Activated CD8-positive, alpha-beta memory T cell treated with anti-CD3 and anti-CD28 coated beads, Interleukin-2, amount 50 U/mL, for 1 hour (primary cell): Measurements from ENCODE around the gene SERPINA9.
"Not testable (repeated sequence)": the region's sequence is repeated elsewhere in the genome, so short reads cannot be mapped to it uniquely, and the experiment has no call there.

Experiments
- DNase-seq: peaks from one replicate; pipeline ENCODE4 v3.0.0-alpha.2; 2020; ENCODE audit errors: extremely low read depth

The SERPINA9 gene, protein sequence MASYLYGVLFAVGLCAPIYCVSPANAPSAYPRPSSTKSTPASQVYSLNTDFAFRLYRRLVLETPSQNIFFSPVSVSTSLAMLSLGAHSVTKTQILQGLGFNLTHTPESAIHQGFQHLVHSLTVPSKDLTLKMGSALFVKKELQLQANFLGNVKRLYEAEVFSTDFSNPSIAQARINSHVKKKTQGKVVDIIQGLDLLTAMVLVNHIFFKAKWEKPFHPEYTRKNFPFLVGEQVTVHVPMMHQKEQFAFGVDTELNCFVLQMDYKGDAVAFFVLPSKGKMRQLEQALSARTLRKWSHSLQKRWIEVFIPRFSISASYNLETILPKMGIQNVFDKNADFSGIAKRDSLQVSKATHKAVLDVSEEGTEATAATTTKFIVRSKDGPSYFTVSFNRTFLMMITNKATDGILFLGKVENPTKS

GRCh38 chr14:94476023-94476422, at the start of gene SERPINA9:
TSS of gene SERPINA9 (minus strand) at chr14:94476197. CDS start at chr14:94469840, 6,357 bp downstream.
- no peak for DNase-seq

DNA sequence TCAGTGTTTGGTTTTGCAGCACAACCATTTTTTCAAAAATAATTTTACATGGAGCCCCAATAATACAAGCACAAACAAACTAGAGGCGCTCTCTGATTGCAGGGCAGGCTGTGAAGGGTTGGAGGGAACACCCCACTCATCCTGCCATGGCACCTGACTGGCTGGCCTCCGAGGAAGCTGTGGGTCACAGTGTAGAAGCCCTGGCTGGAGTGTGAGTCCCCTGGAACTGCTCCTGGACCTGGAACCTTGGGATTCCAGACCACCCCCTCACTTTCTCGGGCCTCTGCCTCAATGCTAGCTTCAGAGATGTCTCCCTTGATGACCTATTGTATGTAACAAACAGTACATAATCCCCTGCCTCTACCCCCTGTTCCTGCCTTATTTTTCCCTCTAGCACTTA, 48.1 kb upstream of the SERPINA9 start:
- DNase-seq: no peak

GRCh38 chr14:94523265-94523664, 47.3 kb upstream of the SERPINA9 start:
- DNase-seq: no peak

- DNase-seq: no peak
Observed at GRCh38 chr14:94522115-94522724, 46.2 kb upstream of the SERPINA9 start.

DNA sequence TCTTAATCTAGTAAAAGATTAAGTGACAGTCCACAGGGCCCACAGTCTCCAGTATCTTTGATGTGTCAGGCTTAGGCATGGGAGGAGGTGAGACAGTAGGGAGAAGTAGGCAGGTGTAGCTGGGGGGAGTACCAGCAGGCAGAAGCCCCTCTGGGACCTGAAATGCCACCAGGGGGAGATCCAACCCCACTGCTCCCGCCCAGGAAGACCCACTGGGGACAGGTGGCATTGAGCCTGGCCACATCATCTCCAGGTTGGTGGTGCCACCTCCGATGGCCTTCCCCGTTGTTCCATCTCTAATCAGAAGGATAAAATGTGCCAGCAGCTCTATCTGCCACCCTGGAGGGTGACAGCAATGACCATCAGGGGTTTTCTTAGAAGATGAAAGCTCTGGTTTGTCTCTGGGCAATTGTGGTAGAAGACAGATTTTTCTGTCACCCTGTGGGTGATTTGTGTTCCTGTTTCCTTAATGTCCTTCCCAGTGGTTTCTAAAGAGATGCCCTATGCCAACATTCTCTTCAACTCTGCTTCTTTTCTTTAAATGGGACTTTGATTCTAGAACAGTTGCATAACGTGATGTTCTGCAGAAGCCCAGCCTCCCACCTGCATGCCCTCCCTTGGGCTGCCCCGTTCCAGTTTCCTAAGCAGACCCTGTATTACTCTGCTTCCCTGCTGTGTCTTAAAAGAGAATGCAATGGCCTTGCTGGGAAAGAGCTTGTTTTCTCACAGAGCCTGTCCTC, 45.5 kb upstream of the SERPINA9 start:
- DNase-seq: no peak

DNA sequence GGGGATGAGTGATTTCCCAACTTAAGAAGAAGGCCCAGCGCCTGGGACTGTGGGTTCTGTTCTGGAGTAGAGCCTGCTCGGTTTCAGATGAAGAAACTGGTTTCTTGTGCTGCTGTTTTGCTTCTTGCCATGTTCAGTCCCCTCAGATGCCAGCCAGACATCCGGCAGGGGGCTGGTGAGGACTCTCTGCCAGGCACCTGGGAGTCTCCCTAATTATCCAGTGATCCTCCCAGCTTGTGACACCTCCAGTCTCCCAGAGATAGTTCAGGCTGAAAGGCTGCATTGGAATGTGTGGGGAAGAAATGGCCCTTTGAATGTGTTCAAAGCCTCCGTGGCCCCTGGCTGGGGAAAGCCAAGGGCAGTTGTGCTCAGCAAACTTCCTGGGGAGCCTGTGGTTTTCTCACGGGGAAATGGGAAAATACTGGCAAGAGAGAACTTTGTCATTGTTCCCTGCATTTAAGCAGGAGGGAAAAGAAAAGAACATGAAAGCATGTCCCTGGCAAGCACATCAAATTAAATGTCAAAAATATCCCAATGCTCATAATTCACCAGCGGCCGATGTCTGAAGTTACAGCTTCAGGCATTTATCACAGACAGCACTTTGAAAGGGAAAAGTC, 41.8 kb upstream of the SERPINA9 start:
- no peak for DNase-seq

- DNase-seq: no peak
Observed at GRCh38 chr14:94517248-94517640, 41.2 kb upstream of the SERPINA9 start.

- DNase-seq: no peak
Observed at GRCh38 chr14:94515856-94516255, 39.9 kb upstream of the SERPINA9 start.

DNA sequence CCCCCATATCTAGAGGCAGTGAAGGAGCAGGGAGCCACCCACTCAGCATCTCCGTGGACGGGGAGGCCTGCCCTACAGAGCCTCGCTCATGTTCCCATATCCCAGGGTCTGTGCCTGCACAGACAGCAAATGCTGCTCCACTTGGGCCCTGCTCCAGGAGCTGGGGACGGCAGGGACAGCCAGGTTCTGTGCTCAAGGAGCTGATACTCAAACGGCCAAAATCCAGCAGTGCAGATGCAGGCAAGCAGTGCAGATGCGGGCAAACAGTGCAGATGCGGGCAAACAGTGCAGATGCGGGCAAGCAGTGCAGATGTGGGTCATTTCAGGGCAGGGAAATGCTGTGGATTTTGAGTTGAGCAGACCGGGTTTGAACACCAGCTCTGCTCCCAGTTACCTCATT, 39.4 kb upstream of the SERPINA9 start:
- no peak for DNase-seq

DNA sequence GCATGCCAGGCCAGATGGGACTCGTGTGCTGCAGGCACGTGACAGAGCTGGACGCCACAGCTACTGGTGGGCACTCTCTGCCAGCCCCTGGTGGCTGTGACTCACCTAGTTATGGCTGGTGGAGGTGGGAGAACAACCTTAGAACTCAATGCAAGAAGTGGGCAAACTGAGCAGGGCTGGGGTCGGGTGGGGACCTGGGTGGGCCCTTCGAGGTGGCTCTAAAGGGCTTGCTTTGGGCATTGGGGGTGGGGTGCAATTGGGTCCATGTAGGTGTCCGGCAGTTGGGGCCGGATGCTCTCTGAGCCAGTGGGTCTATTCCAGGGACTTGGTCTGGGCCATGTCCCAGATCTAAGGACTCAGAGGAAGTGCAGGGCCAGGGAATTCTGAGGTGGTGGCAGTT, 38.4 kb upstream of the SERPINA9 start:
- no peak for DNase-seq

DNA sequence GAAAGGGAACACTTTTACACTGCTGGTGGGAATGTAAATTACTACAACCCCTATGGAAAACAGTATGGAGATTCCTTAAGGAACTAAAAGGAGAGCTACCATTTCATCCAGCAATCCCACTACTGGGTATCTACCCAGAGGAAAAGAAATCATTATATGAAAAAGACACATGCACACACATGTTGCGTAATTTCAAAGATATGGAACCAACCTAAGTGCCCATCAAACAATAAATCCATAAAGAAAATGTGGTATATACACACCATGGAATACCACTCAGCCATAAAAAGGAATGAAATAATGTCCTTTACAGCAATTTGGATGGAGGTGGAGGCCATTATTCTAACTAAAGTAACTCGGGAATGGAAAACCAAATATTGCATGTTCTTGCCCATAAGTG, 34.5 kb upstream of the SERPINA9 start:
- DNase-seq: not testable (repeated sequence)

- no peak for DNase-seq
Observed at GRCh38 chr14:94509356-94509755, 33.4 kb upstream of the SERPINA9 start, which contains the start of gene SERPINA12. TSS of gene SERPINA12 (minus strand) at chr14:94509469. CDS start at chr14:94498397, 11,072 bp downstream.

- DNase-seq: no peak
Observed at GRCh38 chr14:94505641-94506040, 29.6 kb upstream of the SERPINA9 start.

DNA sequence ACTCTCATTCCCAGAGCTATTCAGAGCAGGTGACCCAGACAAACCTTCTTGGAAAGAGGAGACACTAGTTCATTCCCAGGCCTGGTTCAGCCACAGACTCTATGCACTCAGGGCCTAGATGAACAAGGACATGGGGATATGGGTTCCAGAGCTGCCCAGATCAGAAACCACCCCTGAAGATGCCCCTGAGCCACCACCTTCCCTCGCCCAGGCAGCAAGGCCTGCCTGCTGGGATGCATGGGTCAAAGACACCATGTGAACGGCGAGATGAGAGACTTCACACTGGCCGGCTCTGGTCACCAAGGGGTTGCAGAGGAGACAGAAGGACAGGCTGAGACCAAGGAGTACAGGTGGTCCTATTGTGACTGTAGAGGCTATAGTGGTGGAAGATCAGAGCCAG, 29.2 kb upstream of the SERPINA9 start:
- no peak for DNase-seq

- DNase-seq: no peak
Observed at GRCh38 chr14:94501588-94502516, 25.9 kb upstream of the SERPINA9 start.

DNA sequence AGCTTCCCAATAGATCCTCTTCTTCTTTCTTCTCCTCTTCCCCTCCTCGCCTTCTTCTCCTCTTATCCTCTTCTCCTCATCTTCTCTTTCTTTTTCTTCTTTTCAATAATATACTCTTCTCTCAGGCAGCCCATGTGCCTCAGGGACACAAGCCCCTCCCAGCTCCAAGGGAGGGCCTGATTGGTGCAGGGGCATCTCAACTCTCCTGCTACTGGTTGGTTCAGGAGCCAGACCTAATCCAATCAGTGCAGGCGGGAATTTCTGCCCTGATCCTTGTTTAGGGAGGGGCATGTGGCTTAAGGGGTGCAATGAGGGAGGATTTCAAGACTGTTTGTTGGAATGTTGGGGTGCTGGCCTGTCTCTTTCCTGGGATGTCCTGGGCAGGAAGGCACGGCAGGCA, 24.3 kb upstream of the SERPINA9 start:
- DNase-seq: no peak

GRCh38 chr14:94499673-94500072, 23.7 kb upstream of the SERPINA9 start:
- DNase-seq: no peak

GRCh38 chr14:94498215-94498614, 22.2 kb upstream of the SERPINA9 start:
- DNase-seq: no peak

- DNase-seq: no peak
Observed at GRCh38 chr14:94494085-94494484, 18.1 kb upstream of the SERPINA9 start.

DNA sequence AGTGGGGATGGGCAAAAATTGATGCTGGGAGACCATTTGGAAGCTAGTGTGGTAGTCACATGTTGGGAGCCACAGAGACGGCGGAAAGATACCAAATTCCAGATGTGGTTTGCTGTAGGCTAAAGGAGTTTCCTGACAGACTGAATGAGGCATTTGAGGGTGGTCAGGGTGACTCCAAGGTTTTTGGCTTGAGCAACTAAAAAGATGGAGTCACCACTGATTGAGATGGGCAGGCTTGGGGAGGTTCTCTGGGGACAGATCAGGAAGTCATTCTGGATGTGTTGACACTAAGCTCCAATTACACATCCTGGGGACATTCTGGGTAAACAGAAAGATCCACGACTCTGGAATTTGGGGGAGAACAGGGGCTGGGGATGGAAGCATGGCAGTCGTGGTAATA, 15.5 kb upstream of the SERPINA9 start:
- no peak for DNase-seq

DNA sequence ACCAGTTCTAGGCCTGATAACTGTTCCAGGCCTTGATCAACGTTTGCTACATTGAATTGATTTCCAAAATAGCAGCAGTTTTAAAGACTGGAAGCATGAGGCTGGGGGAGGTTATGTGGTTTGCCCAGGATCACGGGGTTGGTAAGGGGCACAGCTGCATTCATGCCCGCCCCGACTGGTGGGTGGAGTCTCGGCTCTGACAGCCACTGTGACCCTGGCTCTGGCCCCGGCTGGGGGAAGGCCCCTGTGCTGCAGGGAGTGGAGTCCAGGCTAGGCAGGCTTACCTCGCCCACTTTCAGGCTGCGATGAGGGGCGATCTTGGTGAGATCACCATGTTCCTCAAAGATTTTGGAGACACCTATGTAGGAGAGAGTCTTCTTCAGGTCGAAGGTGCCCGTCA, 13.3 kb upstream of the SERPINA9 start:
- DNase-seq: no peak
